Smooth muscle cell of the coronary artery (primary cell): ENCODE data around the gene KCNK1. TPM values are rescaled to one million over a fixed set of nuclear protein-coding genes. Genes with fewer than 3 reads are reported as not detected.

Experiments
- total RNA-seq: library from RNA; depleted of rRNA; stranded (reverse); fragments of >200 nt; gene quantifications from 2 replicates; pipeline ENCODE4 v1.2.3, GENCODE V29; 2014; ENCODE audit warnings: low replicate concordance

The KCNK1 gene
- total RNA-seq: 0.23 and 8.8 TPM in 2 replicates

DNA sequence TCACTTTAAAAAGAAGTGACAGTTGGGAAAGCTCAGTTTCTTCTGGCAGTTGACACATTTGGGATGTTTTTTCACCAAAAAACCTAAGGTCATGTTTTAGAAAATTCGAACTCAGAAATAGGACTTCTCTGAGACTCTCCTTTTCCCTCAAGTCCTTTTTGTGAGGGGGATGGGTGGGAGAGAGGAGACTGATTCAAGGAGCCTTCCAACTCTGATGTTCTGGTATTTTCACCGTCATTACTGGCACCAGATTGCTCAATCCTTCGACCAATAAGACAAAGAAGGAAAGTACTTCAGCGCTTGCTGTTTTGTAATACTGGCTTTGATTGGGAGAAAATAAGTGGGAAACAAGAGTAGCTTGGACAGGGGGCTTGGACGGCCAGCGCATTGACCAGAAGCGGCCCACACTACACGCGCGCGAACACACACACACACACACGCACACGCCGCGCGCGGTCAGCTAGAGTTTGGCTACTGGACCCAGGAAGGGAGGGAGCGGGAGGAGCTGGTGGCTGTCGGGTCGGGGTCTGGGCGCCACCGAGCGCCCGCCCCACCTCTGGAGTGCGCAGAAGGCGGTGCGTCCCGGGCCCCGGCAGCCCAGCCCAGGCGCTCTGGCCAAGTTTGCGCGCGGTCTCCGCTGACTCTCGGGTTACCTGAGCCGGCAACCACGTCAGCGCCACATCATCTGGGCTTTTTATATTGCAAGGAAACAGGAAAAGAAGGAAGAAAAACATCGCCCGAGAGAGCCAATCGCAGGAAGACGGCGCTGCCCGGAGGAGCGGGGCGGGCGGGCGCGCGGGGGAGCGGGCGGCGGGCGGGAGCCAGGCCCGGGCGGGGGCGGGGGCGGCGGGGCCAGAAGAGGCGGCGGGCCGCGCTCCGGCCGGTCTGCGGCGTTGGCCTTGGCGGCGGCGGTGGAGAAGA, at the start of gene KCNK1:
Gene KCNK1, plus strand, starts transcription at position 855 of the 921 bp plus-strand sequence. Its CDS starts 66 bp downstream, at position 921.

